HG03558 (cell line): ENCODE data around the gene PDE4B.
"Not testable (repeated sequence)": the region's sequence is repeated elsewhere in the genome, so short reads cannot be mapped to it uniquely, and the experiment has no call there.

Experiments used
- ATAC-seq: cut with Tn5 transposase; IDR thresholded peaks from one replicate; pipeline ENCODE4 v1.9.1; 2021; ENCODE audit warnings: moderate number of reproducible peaks; ENCODE audit not compliant: unreplicated experiment; ENCODE audit errors: extremely low read depth

Gene PDE4B

DNA sequence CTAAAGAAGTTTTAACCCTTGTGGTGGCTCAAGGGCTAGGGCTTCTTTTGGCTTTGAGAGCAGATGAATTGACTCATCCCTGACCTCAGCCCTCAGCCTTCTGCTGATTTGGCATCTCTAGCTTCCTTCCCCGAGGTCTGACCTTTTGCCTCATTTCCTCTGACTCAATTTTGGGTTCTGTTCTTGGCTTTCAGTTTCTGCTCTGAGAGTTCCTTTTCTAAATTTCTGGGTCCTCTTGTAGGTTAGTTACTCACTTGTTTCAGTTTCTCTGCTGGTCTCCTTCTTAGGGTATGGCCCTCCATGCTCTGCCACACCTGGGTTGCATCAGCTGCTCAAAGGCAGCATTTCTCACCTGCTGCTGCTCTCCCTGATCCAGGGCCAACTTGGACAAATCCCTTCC, 19.4 kb downstream of the PDE4B start:
- ATAC-seq = peak; percentile 99

GRCh38 chr1:65813956-65814355, 21.3 kb downstream of the PDE4B start:
- ATAC-seq = no peak

DNA sequence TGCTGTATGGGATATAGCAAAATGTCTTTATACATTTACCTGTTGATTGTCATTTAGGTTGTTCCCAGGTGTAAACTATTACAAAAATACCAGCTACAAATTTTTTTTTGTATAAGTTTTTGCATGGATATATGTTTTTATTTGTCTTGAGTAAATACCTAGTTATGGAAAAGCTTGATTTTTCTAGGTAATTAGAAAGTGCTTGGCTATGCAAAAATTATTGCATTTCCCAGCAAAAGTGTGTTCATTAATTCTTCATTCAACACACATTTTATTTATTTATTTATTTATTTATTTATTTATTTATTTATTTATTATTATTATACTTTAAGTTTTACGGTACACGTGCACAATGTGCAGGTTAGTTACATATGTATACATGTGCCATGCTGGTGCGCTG, 22.1 kb downstream of the PDE4B start:
- no peak for ATAC-seq

DNA sequence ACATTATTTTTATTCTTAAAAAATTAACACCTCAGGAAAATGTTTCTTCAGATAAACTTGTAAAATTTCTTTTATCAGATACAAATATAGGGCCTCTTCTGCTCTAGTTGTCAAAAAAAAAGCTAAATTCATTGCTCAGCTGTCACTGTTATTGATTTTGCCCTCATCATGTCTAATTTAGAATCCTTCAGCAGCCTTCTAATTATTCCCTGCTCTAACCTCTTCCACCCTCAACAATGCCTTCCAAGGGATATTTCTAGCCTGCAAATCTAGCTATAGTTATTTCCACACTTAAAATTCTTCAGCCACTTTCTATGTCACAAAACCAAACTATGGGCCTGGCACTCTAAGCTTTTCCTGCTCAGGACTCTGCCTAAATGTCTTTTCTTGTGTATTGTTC, 25.2 kb downstream of the PDE4B start:
- ATAC-seq = no peak

DNA sequence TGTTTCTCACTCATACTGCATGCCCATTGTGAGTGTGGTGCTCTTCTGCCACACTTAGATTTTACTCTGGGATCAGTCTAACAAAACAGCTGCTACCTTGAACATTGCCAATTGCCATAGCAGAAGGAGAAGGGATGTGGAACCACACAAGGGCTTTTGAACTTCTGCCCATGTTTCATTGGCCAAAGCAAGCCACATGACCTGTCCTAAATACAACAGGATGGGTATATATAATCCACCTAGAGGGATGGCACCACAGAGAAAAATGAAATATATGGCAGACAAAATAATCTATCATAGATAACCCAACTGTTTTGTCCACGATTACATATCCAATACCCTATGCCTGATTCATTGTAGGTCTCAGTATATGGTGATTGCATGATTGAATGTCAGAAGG, 26.3 kb downstream of the PDE4B start:
- ATAC-seq = no peak

- no peak for ATAC-seq
These were observed 28.3 kb downstream of the PDE4B start for GRCh38 chr1:65820983-65821382.

GRCh38 chr1:65821386-65821785, 28.7 kb downstream of the PDE4B start:
- no peak for ATAC-seq

DNA sequence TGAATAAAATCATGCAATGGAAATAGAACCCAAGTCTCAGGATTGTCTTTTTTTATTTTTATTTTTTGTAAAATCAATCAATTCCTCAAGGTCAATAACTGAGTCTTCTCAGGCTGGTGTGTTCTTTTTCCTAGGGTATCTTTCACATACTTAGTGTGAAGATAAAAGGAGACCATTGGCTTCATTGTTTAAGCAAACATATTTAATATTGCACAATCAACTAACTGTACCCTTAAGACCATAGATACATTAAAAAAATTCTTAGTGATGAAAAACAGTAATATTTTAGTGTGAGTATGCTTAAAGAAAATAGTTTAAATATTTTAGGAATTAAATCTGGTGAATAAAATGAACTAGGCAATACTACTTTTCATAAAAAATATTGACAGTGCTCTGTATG, 31.4 kb downstream of the PDE4B start:
- ATAC-seq = no peak

- no peak for ATAC-seq
These were observed 33.0 kb downstream of the PDE4B start for GRCh38 chr1:65825741-65826140.

GRCh38 chr1:65826782-65827181, 34.1 kb downstream of the PDE4B start:
- ATAC-seq = no peak

DNA sequence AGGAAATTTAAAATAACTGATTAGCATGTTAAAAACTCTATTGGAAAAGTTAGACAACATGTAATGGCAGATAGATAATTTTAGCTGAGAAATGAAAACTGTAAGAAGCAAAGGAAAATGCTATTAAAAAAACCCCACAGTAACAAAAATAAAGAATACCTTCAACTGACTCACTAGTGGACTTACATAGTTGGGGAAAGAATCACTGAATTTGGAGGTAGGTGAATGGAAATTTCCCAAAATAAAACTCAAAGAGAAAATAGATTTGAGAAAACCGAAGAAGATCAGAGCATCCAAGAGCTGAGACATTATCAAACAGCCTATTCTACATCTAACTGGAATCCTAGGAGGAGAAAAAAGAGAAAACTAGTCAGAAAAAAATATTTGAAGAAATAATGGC, 34.7 kb downstream of the PDE4B start:
- no peak for ATAC-seq

GRCh38 chr1:65830306-65830705, 37.6 kb downstream of the PDE4B start:
- no peak for ATAC-seq

DNA sequence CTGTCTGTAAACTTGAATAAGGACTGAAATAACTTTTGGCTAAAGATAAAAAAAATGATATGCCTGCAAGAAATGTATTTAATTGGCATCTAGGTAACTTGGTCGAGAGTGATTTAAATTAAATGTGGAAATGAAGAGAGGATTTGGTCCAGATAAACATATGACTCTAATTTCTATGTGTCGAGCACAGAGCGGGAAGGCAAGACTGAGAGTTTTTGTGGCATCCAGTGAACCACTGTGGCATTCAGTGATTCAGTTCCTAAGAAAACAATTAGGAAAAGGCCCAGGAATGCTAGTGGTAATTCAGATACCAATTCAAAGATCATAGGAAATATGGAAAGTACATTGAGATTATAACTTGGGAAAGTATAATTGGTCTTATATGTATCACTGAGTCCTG, 39.6 kb downstream of the PDE4B start:
- ATAC-seq = no peak

DNA sequence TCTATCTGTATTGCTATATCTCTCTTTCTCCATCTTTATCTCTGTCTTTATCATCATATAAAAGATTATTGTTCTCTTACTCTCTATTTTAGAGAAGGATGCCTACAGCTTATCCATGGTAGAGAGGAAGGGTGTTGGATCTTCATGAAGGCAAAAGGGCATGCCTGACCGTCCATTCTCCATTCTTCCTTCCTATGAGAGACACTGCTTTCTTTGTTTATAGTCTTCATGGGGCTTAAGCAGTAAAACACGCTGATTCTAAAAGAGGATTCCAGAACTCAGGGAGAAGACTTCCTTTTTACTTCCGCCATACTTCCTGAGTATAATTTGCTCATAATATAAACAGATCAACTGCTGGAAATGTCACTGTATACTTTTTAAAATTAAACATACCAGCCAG, 44.0 kb downstream of the PDE4B start:
- ATAC-seq = no peak

DNA sequence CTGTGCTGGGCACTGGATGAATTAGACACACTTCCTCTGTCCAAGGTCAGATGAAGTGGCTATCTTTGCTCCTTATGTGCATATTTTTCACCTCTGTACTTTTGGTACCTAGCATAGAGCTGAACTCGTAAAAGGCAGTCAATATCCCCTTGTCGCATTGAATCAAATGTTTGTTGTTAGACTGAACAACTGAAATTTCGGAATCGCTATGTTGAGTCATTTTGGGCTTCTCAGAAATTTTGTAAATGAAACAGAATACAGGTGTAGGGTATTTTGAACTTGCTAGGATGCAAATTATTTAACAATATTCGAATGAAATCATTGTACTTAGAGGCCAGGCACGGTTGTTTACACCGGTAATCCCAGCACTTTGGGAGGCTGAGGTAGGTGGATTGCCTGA, 48.0 kb downstream of the PDE4B start:
- no peak for ATAC-seq

- no peak for ATAC-seq
These were observed 51.6 kb downstream of the PDE4B start for GRCh38 chr1:65844296-65844695.

DNA sequence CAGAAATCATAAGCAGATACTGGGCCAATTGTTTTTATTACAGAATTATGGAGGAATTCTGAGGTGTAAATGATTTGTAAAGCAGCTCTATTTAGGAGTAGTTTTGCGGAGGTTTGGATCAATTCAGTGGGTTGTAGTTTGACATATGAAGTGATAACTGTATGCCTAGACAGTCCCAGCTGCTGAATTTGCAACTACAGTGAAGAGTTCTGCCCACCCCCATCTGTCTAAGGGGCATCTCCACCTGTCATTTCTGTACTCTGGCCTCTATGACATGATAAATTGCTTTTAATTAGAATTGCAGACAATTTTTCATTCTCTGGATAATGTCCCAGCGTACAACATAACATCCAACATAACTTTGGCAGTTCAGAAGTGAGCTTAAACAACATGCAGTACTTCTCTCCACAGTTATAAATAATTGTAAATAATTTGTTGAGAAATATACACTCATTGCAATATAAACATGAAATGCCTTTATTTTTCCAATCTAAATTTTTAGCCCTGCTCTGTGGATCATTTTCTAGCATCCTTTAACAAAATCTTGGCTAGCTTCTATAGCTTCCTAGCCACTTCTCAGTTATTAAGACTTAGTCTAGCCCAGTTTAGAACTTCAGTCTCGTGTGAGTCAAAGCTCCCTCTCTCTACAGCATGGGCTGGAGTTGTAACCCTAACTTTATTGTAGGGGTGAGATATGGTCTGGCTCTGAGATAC, 52.3 kb downstream of the PDE4B start:
- ATAC-seq = no peak

DNA sequence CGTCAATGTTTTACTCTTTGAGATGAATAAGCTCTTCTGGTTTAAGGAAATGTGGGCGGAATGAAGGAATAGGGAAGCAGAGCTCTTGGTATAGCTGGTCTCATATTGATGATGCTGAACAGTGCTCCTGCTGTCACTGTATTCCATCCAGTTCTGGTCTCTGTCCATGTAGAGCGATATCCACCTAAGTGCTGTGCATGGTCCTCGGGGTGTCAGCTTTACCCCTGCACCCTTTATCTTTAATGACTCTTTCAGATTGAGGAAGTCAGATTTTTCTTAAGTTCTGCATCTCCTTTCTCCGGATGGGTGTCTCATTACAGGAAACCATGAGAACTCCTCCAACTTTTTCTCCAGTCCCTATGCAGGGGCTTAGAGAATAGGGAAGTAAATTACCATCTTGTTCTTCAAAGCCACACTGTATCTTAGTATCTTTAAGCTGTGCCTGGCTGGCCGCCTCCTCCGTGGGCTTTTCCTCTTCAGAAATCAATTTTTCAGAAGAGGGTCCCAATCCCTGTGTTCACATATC, 52.9 kb downstream of the PDE4B start:
- ATAC-seq = no peak

- no peak for ATAC-seq
These were observed 54.2 kb downstream of the PDE4B start for GRCh38 chr1:65846866-65847265.

GRCh38 chr1:65850281-65850680, 57.6 kb downstream of the PDE4B start:
- ATAC-seq = no peak

- ATAC-seq = not testable (repeated sequence)
These were observed 63.9 kb downstream of the PDE4B start for GRCh38 chr1:65856591-65856990.

DNA sequence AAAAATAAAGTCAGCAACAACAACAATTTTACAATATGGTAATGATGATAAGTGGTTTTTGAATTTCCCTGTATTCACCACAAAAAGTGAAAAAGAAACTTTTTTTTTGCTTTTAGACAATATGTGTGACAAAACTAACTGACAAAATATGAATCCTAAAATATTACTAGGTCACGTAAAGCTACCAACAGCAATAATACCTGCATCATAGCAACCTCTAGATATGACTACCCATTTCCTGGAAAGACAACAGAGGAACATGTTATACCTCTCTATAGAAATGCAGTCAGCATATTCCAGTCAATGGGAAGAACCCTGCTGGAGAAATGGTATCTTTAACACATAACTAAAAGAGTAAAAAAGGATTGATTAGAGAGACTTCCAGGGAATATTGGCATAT, 73.7 kb downstream of the PDE4B start:
- no peak for ATAC-seq
